Heart left ventricle (tissue), 16 donors: ENCODE data around the gene GRK5. TPM values are rescaled to one million over a fixed set of nuclear protein-coding genes. Genes with fewer than 3 reads are reported as not detected.
A peak's percentile ranks its signal among the peaks of the same experiment; 100 is the strongest.

ENCODE experiments used
- ATAC-seq, 4 donors: fragments of 200-7000 bp; cut with Tn5 transposase; one replicate each; pipeline ENCODE4 v1.9.1; 2020 to 2022; ENCODE audit warnings: moderate library complexity in 4 of 4, mild to moderate bottlenecking in 3 of 4, moderate number of reproducible peaks in 1 of 4
- DNase-seq, 5 donors: peaks; one replicate each; pipeline ENCODE4 v3.0.0-alpha.2; 2020
- H3K27ac ChIP-seq, 12 donors: fragments of 200-600 bp; sonication (generic) in 4 of 12; one replicate each; pipeline versions ENCODE4 v1.5.0 to v1.8.0; 2016 to 2022; ENCODE audit warnings: mild to moderate bottlenecking in 2 of 12
- H3K27me3 ChIP-seq, 9 donors: fragments of 200-600 bp; sonication (generic) in 2 of 9; one replicate each; pipeline versions ENCODE4 v1.5.1 to v1.8.0; 2016 to 2022; ENCODE audit warnings: mild to moderate bottlenecking in 3 of 9
- H3K36me3 ChIP-seq, 9 donors: fragments of 200-600 bp; sonication (generic) in 2 of 9; one replicate each; pipeline versions ENCODE4 v1.5.0 to v1.8.0; 2018 to 2022; ENCODE audit warnings: mild to moderate bottlenecking in 2 of 9
- H3K4me1 ChIP-seq, 12 donors: fragments of 200-600 bp; sonication (generic) in 4 of 12; one replicate each; pipeline versions ENCODE4 v1.5.0 to v1.8.0; 2016 to 2022; ENCODE audit warnings: mild to moderate bottlenecking in 3 of 12
- H3K4me3 ChIP-seq, 12 donors: fragments of 200-600 bp; sonication (generic) in 4 of 12; one replicate each; pipeline versions ENCODE4 v1.5.0 to v1.8.0; 2017 to 2022; ENCODE audit warnings: mild to moderate bottlenecking in 9 of 12, moderate library complexity in 4 of 12
- H3K9me3 ChIP-seq, 12 donors: fragments of 200-600 bp; sonication (generic) in 4 of 12; one replicate each; pipeline versions ENCODE4 v1.5.0 to v1.8.0; 2016 to 2022; ENCODE audit warnings: mild to moderate bottlenecking in 1 of 12
- CTCF ChIP-seq, 12 donors: fragments of 200-600 bp; sonication (generic) in 4 of 12; IDR thresholded peaks; one replicate each; pipeline versions ENCODE4 v1.5.0 to v1.8.0; 2018 to 2022; ENCODE audit warnings: antibody characterized with exemption in 12 of 12, mild to moderate bottlenecking in 5 of 12
- POLR2A ChIP-seq, 2 donors: fragments of 450-650 bp; IDR thresholded peaks; one replicate each; pipeline ENCODE4 v1.6.1; 2017; ENCODE audit warnings: antibody characterized with exemption in 2 of 2, mild to moderate bottlenecking in 2 of 2, moderate library complexity in 2 of 2
- WGBS, 4 donors: extraction: QIAGEN DNeasy Blood & Tissue Kit in 2 of 4; methylation state at CpG; one replicate each; pipeline versions ENCODE4 v1.1.5 to v1.1.7; 2013 to 2018; 5-methylcytosine and 5-hydroxymethylcytosine counted together
- intact Hi-C, 10 donors: fragments of 100-400 bp; cut with DNase I; formaldehyde crosslinking; loops; one replicate each; pipeline versions ENCODE4 v1.11.1 to v1.14.2; 2022
- polyA plus RNA-seq, 2 donors: library from polyadenylated mRNA; stranded (reverse); fragments of 200-250 nt; gene quantifications; one replicate each; pipeline ENCODE4 v1.2.3, GENCODE V29; 2013
- total RNA-seq, 9 donors: library from RNA; depleted of rRNA in 2 of 9; stranded (reverse); fragments of >200 nt in 2 of 9; fragmentation: NEBNext Ultra II Directional in 3 of 9; extraction: Animal tissue kit (Norgen Biotek cat#: 25700) in 3 of 9; gene quantifications; one replicate each; pipeline versions ENCODE4 v1.1.0 to v1.2.4, GENCODE V29; 2016 to 2023
- donor health status: ischemic (EF 13 %, LVEDD 7.1; RV severe dilation, severe dysfunction).
- donor health status: healthy with polysubstance abuse.
- donor health status: DM: no; HTN: yes; CAD: no.
- donor health status: DM: no; HTN: no; CAD: no.
- donor health status: ischemic (EF 25% LVEDD 6.9; RV normal size, moderate dysfunction).
- donor health status: ischemic (EF 25% LVEDD 5.7; RV mildly dilated, moderate dysfunction).
- donor health status: healthy.
- donor health status: DM: yes; HTN: yes; CAD: no.
- donor health status: ischemic (EF 35%, LVEDD 5.7; RV mildly dilated, moderate dysfunction).
- donor health status: nonischemic (EF 11% LVEDD 7.7; RV severe dilation, severe dysfunction).
- donor health status: DM: yes; HTN: yes; CAD: no.
- donor health status: PGD.
- donor health status: ischemic (EF 29% LVEDD 5.4; RV normal size, mild dysfunction).
- donor health status: nonischemic (EF 23%, LVEDD 6.1; RV moderate dilation, normal function).

The GRK5 gene
- total and polyA plus RNA-seq, 11 donors, result 13.1 to 58.0 (median 30.2) TPM

DNA sequence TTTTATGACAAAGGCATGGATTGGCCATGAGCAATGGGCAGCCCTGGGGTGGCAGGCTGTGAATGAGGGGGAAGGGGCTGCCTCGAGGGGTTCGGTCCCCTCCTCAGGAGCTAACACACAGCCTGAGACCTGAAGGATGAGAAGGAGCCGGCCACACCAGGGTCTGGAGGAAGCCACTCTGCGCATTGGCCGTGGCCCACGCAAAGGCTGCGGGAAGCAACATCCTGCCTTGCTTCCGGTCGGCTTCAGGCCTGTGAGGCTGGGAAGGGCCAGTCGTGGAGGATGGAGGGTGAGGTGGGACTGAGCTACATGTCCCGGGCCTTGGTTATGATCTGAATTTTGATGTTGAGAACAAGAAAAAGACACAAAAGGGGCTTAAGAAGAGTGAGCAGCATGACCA, 285.8 kb downstream of the GRK5 start:
- peak overlapping the region in 1 of 12 donors; percentile 43 for H3K27ac ChIP-seq
- H3K27me3 ChIP-seq, result no peaks in the 10 kb centered on the region
- 62 to 73% (median 65%) methylated on average over 10 to 11 of the region's 11 CpGs for WGBS, 4 donors
- H3K9me3 ChIP-seq, result no peaks in the 10 kb centered on the region
- peaks cover 0 to 23% (median 8%) of the 10 kb centered on the region in 12 donors for H3K4me1 ChIP-seq
- H3K36me3 ChIP-seq, result no peaks in the 10 kb centered on the region
- ATAC-seq (no peak), DNase-seq (no peak)
- no peak overlapping the region for H3K4me3 ChIP-seq
- intact Hi-C loops, result loop anchor here in 2 of 10 donors (5.0 kb wide), 2 partner anchors 291 to 301 kb away; no protein-coding TSS in a partner anchor
- TF ChIP-seq POLR2A (IDR thresholded peaks at IDR 0.05) (no peak), CTCF (IDR thresholded peaks at IDR 0.05) (no peak)

GRCh38 chr10:119494236-119495020, 287.1 kb downstream of the GRK5 start:
- DNase-seq (no peak), ATAC-seq (no peak)
- Histone ChIP-seq H3K4me3 (no peak overlapping the region), H3K27ac (peak overlapping the region in 2 of 12 donors; percentile 2 to 44), H3K4me1 (peaks cover 0 to 20% (median 5%) of the 10 kb centered on the region in 12 donors), H3K27me3 (no peaks in the 10 kb centered on the region), H3K36me3 (peaks cover 0 to 9% (median 0%) of the 10 kb centered on the region in 9 donors), H3K9me3 (no peaks in the 10 kb centered on the region)
- 63 to 77% (median 67%) methylated on average over 6 of the region's 6 CpGs for WGBS, 4 donors
- TF ChIP-seq POLR2A (IDR thresholded peaks at IDR 0.05) (no peak), CTCF (IDR thresholded peaks at IDR 0.05) (no peak)
- intact Hi-C loops, result loop anchor here in 2 of 10 donors (5.0 kb wide), 2 partner anchors 292 to 302 kb away; no protein-coding TSS in a partner anchor

GRCh38 chr10:119495021-119495505, 287.7 kb downstream of the GRK5 start:
- H3K36me3 ChIP-seq, result peaks cover 0 to 15% (median 0%) of the 10 kb centered on the region in 9 donors
- H3K27me3 ChIP-seq, result no peaks in the 10 kb centered on the region
- no peaks in the 10 kb centered on the region for H3K9me3 ChIP-seq
- no peak overlapping the region for H3K4me3 ChIP-seq
- DNase-seq (no peak), ATAC-seq (peak in 1 of 4 donors; percentile 31)
- no peak for TF ChIP-seq CTCF (IDR thresholded peaks at IDR 0.05)
- TF ChIP-seq POLR2A (IDR thresholded peaks at IDR 0.05), result no peak
- H3K4me1 ChIP-seq, result peaks cover 0 to 13% (median 0%) of the 10 kb centered on the region in 12 donors
- intact Hi-C loops, result no loop called here
- WGBS, 4 donors, result 83 to 88% (median 87%) methylated on average over 5 of the region's 5 CpGs
- peak overlapping the region in 2 of 12 donors; percentile 2 to 44 for H3K27ac ChIP-seq

GRCh38 chr10:119495545-119495944, 288.2 kb downstream of the GRK5 start:
- DNase-seq, result no peak
- TF ChIP-seq CTCF (IDR thresholded peaks at IDR 0.05), result no peak
- TF ChIP-seq POLR2A (IDR thresholded peaks at IDR 0.05), result no peak
- intact Hi-C loops, result no loop called here
- Histone ChIP-seq H3K4me1 (peaks cover 0 to 13% (median 0%) of the 10 kb centered on the region in 12 donors), H3K4me3 (no peak overlapping the region), H3K9me3 (no peaks in the 10 kb centered on the region), H3K36me3 (peaks cover 0 to 20% (median 0%) of the 10 kb centered on the region in 9 donors), H3K27ac (peak overlapping the region in 1 of 12 donors; percentile 2), H3K27me3 (no peaks in the 10 kb centered on the region)
- no peak for ATAC-seq
- 92 to 97% (median 94%) methylated on average over 3 of the region's 3 CpGs for WGBS, 4 donors
